Measurements from ENCODE around the gene PDE3A. TPM values are rescaled to one million over a fixed set of nuclear protein-coding genes. Genes with fewer than 3 reads are reported as not detected.
A peak's percentile ranks its signal among the peaks of the same experiment; 100 is the strongest.

PDE3A gene
- polyA plus RNA-seq, 6 donors from 2014 or later = 0.12 TPM; not detected in 5

DNA sequence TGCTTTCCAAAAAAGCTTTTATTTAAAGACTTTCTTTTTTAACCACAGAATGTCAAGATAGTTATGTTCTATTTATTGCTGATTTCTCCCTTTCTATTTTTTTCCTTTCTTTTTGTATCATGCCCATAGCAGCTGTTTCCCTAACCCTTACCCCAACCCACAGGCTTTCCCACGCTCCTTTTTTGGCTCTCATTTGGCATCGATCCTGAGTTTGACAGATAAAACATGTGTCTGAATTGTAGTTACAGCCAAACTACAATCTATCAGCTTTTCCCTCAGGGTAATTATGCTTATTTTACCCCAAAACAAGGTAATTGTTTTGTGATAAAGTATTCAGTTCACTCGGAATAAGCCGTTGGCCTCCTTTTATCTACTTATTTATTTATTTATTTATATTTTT is 46.7 kb downstream of the PDE3A start:
- no peaks in the 10 kb centered on the region for H3K4me1 Mint-ChIP-seq
- H3K4me3 Mint-ChIP-seq = no peak overlapping the region
- DNase-seq = no peak
- no peak for ATAC-seq (ENCODE audit: low read depth in 2 of 2)
- peak overlapping the region in 1 of 6 donors; percentile 21 for H3K27ac Mint-ChIP-seq
- H3K9me3 Mint-ChIP-seq = peaks cover 0 to 5% (median 0%) of the 10 kb centered on the region in 7 donors
- H3K36me3 Mint-ChIP-seq = no peaks in the 10 kb centered on the region
- no peaks in the 10 kb centered on the region for H3K27me3 Mint-ChIP-seq

- peaks cover 0 to 5% (median 0%) of the 10 kb centered on the region in 7 donors for H3K9me3 Mint-ChIP-seq
- no peak for DNase-seq
- H3K27me3 Mint-ChIP-seq = no peaks in the 10 kb centered on the region
- no peak overlapping the region for H3K27ac Mint-ChIP-seq
- no peaks in the 10 kb centered on the region for H3K36me3 Mint-ChIP-seq
- H3K4me1 Mint-ChIP-seq = no peaks in the 10 kb centered on the region
- no peak for ATAC-seq (ENCODE audit: low read depth in 2 of 2)
- H3K4me3 Mint-ChIP-seq = no peak overlapping the region
Measured at GRCh38 chr12:20415641-20416040, 47.3 kb downstream of the PDE3A start.

GRCh38 chr12:20420557-20420956 is 52.2 kb downstream of the PDE3A start:
- H3K4me1 Mint-ChIP-seq = no peaks in the 10 kb centered on the region
- H3K27me3 Mint-ChIP-seq = no peaks in the 10 kb centered on the region
- H3K4me3 Mint-ChIP-seq = no peak overlapping the region
- ATAC-seq (ENCODE audit: low read depth in 2 of 2) = no peak
- H3K36me3 Mint-ChIP-seq = no peaks in the 10 kb centered on the region
- DNase-seq = no peak
- H3K9me3 Mint-ChIP-seq = peaks cover 0 to 2% (median 0%) of the 10 kb centered on the region in 7 donors
- no peak overlapping the region for H3K27ac Mint-ChIP-seq

- Mint-ChIP-seq H3K36me3 (no peaks in the 10 kb centered on the region), H3K4me3 (no peak overlapping the region), H3K9me3 (peaks cover 0 to 2% (median 0%) of the 10 kb centered on the region in 7 donors), H3K27ac (no peak overlapping the region), H3K4me1 (no peaks in the 10 kb centered on the region), H3K27me3 (no peaks in the 10 kb centered on the region)
- ATAC-seq (ENCODE audit: low read depth in 2 of 2) (no peak), DNase-seq (no peak)
Measured at GRCh38 chr12:20421421-20421820, 53.1 kb downstream of the PDE3A start.

DNA sequence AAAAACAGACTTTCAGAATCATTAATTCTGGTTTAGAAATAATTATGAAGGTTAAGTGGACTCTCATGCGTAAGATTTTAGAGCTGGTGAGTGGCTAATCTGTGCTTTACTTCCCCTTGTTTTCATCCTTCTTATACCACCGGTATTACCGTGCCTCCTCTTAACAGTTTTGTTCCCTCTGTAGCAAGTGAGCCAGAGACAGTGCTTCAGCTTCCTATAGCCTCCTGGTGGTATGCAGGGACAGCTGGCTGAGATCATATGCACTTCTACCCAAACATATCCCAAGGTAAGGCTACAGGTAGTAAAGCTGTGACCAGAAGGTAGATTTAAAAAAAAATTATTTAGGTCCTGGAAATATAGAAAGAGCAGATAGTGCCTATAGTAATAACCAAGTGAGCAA is 55.2 kb downstream of the PDE3A start:
- ATAC-seq (ENCODE audit: low read depth in 2 of 2) = no peak
- Mint-ChIP-seq H3K9me3 (peaks cover 0 to under 1% (median 0%) of the 10 kb centered on the region in 7 donors), H3K27me3 (no peaks in the 10 kb centered on the region), H3K36me3 (no peaks in the 10 kb centered on the region), H3K4me1 (no peaks in the 10 kb centered on the region), H3K27ac (no peak overlapping the region), H3K4me3 (no peak overlapping the region)
- no peak for DNase-seq

- no peak overlapping the region for H3K27ac Mint-ChIP-seq
- H3K27me3 Mint-ChIP-seq = no peaks in the 10 kb centered on the region
- no peaks in the 10 kb centered on the region for H3K36me3 Mint-ChIP-seq
- no peak for DNase-seq
- no peaks in the 10 kb centered on the region for H3K9me3 Mint-ChIP-seq
- ATAC-seq (ENCODE audit: low read depth in 2 of 2) = no peak
- H3K4me3 Mint-ChIP-seq = no peak overlapping the region
- no peaks in the 10 kb centered on the region for H3K4me1 Mint-ChIP-seq
Measured at GRCh38 chr12:20424841-20425240, 56.5 kb downstream of the PDE3A start.

DNA sequence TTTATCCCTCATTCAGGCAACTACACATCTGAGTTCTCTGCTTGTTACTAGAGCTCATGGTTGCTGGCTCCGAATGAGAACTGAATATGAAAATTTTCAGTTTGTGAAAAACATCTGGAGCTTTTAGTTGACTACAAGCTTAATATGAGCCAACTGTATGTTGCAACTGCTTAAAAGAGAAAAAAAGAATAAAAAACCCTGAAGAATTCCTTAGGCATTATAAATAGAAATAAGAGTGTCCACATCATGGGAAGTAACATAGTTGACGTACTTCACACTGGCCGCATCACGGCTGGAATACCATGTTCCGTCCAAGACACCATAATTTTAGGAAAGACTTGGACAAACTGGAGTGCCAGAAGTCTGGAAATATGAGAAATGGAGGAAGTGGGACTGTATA is 57.9 kb downstream of the PDE3A start:
- no peak for ATAC-seq (ENCODE audit: low read depth in 2 of 2)
- H3K27ac Mint-ChIP-seq = no peak overlapping the region

GRCh38 chr12:20426957-20427356 is 58.6 kb downstream of the PDE3A start:
- Mint-ChIP-seq H3K4me1 (no peaks in the 10 kb centered on the region), H3K27me3 (no peaks in the 10 kb centered on the region), H3K4me3 (no peak overlapping the region), H3K9me3 (no peaks in the 10 kb centered on the region), H3K27ac (no peak overlapping the region), H3K36me3 (no peaks in the 10 kb centered on the region)
- ATAC-seq (ENCODE audit: low read depth in 2 of 2) = no peak
- DNase-seq = no peak

More for the DNA sequence above, 57.9 kb downstream of the PDE3A start:
- no peaks in the 10 kb centered on the region for H3K9me3 Mint-ChIP-seq
- no peak overlapping the region for H3K4me3 Mint-ChIP-seq
- H3K4me1 Mint-ChIP-seq = no peaks in the 10 kb centered on the region
- no peaks in the 10 kb centered on the region for H3K27me3 Mint-ChIP-seq
- no peaks in the 10 kb centered on the region for H3K36me3 Mint-ChIP-seq
- no peak for DNase-seq

- Mint-ChIP-seq H3K27ac (no peak overlapping the region), H3K4me1 (no peaks in the 10 kb centered on the region), H3K36me3 (no peaks in the 10 kb centered on the region), H3K9me3 (no peaks in the 10 kb centered on the region), H3K27me3 (no peaks in the 10 kb centered on the region), H3K4me3 (no peak overlapping the region)
- no peak for DNase-seq
- ATAC-seq (ENCODE audit: low read depth in 2 of 2) = no peak
Measured at GRCh38 chr12:20429852-20430251, 61.5 kb downstream of the PDE3A start.

DNA sequence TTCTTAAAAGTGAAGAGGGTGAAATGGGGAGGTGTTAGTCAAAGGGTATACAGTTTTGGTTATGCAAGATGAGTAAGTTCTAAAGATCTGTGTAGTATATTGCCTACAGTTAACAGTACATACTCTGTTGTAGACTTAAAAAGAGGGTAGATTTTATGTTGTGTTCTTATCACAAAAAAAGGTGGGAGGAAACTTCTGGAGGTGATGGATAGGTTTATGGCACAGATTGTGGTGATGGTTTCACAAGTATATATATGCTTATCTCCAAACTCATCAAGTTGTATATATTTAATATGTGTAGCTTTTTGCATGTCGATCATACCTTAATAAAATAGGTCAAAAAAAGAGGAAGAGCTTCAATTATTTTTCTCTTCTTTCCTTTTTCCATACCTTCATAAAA is 64.0 kb downstream of the PDE3A start:
- H3K4me3 Mint-ChIP-seq = no peak overlapping the region
- DNase-seq (no peak), ATAC-seq (ENCODE audit: low read depth in 2 of 2) (no peak)
- H3K9me3 Mint-ChIP-seq = no peaks in the 10 kb centered on the region
- H3K27me3 Mint-ChIP-seq = no peaks in the 10 kb centered on the region
- no peaks in the 10 kb centered on the region for H3K4me1 Mint-ChIP-seq
- no peaks in the 10 kb centered on the region for H3K36me3 Mint-ChIP-seq
- no peak overlapping the region for H3K27ac Mint-ChIP-seq

GRCh38 chr12:20434996-20435395 is 66.7 kb downstream of the PDE3A start:
- no peak for DNase-seq
- no peak overlapping the region for H3K4me3 Mint-ChIP-seq
- no peaks in the 10 kb centered on the region for H3K36me3 Mint-ChIP-seq
- H3K9me3 Mint-ChIP-seq = no peaks in the 10 kb centered on the region
- no peak overlapping the region for H3K27ac Mint-ChIP-seq
- no peaks in the 10 kb centered on the region for H3K4me1 Mint-ChIP-seq
- no peak for ATAC-seq (ENCODE audit: low read depth in 2 of 2)
- H3K27me3 Mint-ChIP-seq = no peaks in the 10 kb centered on the region

DNA sequence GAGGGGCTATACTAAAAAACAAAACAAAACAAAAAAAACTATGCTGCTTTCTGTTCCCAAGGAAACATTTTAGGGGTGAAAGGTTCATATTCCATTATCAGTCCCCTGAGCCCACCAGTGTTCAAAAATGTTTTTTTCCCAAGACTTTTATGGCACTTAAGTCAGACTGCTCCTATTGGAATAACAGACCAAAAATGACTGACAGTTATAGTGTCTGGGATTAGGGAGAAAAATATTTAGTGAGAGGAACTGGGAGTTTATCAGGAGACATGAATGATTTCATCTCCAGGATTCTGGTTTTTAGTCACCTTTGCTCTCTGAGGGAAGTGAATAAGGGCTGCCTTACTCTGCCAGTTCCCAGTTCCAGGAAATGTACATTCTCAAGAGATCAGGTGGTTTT is 68.0 kb downstream of the PDE3A start:
- Mint-ChIP-seq H3K9me3 (peaks cover 0 to 2% (median 0%) of the 10 kb centered on the region in 7 donors), H3K4me3 (no peak overlapping the region), H3K27ac (no peak overlapping the region), H3K4me1 (no peaks in the 10 kb centered on the region), H3K27me3 (no peaks in the 10 kb centered on the region), H3K36me3 (no peaks in the 10 kb centered on the region)
- DNase-seq = no peak
- ATAC-seq (ENCODE audit: low read depth in 2 of 2) = no peak

DNA sequence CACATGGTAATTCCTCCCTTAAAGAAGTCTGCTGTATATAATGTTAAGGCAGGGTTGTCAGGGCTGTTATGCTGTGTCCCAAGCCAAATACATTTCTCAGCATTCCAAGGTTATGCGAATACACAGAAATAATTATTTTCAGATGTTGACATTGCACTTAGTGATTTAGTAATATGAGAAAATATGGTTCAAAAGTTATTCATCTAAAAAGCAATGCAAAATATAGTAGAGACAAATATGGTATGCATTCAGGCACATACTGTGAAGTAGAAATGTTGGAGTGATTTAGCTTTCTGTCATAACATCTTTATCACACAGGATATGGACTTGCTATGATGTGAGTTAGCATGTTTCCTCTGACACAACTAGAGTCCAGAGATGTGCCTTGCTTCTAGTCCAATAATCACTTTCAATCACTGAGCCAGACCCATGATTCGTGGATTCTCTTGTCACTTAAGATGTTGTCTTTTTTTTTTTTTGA is 70.0 kb downstream of the PDE3A start:
- Mint-ChIP-seq H3K4me3 (no peak overlapping the region), H3K9me3 (peaks cover 0 to 4% (median 0%) of the 10 kb centered on the region in 7 donors), H3K4me1 (no peaks in the 10 kb centered on the region), H3K36me3 (no peaks in the 10 kb centered on the region), H3K27me3 (no peaks in the 10 kb centered on the region), H3K27ac (no peak overlapping the region)
- DNase-seq (no peak), ATAC-seq (ENCODE audit: low read depth in 2 of 2) (no peak)

GRCh38 chr12:20439626-20440025 is 71.3 kb downstream of the PDE3A start:
- H3K27ac Mint-ChIP-seq = no peak overlapping the region
- peaks cover 0 to 4% (median 0%) of the 10 kb centered on the region in 7 donors for H3K9me3 Mint-ChIP-seq
- no peak for DNase-seq
- H3K4me3 Mint-ChIP-seq = no peak overlapping the region
- no peak for ATAC-seq (ENCODE audit: low read depth in 2 of 2)
- H3K4me1 Mint-ChIP-seq = no peaks in the 10 kb centered on the region
- H3K36me3 Mint-ChIP-seq = no peaks in the 10 kb centered on the region
- no peaks in the 10 kb centered on the region for H3K27me3 Mint-ChIP-seq

DNA sequence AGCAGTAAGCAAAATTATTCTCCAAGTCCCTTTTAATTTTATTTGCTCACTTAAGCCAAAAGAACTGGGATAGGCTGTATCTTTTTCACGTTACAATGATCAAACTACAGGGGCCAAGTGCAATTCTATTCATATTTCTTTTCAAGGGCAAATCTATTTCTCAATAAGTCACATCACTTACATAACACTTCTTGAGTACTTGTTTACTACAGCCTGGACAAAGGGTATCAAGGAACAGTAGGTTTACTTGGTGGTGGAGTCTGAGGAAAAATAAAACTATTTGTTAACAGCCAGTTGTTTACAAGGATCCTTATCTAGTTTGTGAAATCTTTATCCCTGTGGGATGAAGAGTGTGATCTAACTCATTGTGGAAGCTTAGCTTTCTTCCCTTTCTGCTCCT is 72.1 kb downstream of the PDE3A start:
- peaks cover 0 to 4% (median 0%) of the 10 kb centered on the region in 7 donors for H3K9me3 Mint-ChIP-seq
- no peak overlapping the region for H3K4me3 Mint-ChIP-seq
- H3K36me3 Mint-ChIP-seq = no peaks in the 10 kb centered on the region
- no peaks in the 10 kb centered on the region for H3K27me3 Mint-ChIP-seq
- no peaks in the 10 kb centered on the region for H3K4me1 Mint-ChIP-seq
- DNase-seq (no peak), ATAC-seq (ENCODE audit: low read depth in 2 of 2) (no peak)
- H3K27ac Mint-ChIP-seq = no peak overlapping the region
